Measurements from ENCODE around the gene GOLGA6L10.
"Not testable (repeated sequence)": the region's sequence is repeated elsewhere in the genome, so short reads cannot be mapped to it uniquely, and the experiment has no call there.

DNA sequence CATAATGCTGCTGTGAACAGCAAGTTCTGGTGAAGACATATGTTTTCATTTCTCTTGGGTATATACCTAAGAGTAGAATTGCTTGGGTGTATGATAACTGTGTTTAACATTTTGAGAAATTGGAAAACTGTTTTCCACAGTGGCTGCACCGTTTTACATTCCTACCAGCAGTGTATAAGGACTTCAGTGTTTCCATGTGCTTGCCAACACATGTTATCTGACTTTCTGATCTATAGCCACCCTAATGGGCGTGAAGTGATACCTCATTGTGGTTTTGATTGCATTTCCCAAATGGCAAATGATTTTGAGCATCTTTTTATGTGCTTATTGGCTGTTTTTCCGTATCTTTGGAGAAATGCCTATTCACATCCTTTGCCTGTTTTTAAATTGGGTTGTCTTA is 18.5 kb upstream of the GOLGA6L10 start:
- TF ChIP-seq, protein P1, sequence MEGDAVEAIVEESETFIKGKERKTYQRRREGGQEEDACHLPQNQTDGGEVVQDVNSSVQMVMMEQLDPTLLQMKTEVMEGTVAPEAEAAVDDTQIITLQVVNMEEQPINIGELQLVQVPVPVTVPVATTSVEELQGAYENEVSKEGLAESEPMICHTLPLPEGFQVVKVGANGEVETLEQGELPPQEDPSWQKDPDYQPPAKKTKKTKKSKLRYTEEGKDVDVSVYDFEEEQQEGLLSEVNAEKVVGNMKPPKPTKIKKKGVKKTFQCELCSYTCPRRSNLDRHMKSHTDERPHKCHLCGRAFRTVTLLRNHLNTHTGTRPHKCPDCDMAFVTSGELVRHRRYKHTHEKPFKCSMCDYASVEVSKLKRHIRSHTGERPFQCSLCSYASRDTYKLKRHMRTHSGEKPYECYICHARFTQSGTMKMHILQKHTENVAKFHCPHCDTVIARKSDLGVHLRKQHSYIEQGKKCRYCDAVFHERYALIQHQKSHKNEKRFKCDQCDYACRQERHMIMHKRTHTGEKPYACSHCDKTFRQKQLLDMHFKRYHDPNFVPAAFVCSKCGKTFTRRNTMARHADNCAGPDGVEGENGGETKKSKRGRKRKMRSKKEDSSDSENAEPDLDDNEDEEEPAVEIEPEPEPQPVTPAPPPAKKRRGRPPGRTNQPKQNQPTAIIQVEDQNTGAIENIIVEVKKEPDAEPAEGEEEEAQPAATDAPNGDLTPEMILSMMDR (IDR thresholded peaks at IDR 0.05): not testable (repeated sequence)
- not testable (repeated sequence) for TF ChIP-seq POLR2AphosphoS5 (IDR thresholded peaks at IDR 0.05); POLR2A (IDR thresholded peaks at IDR 0.05; ENCODE audit: low read depth)

Data from esophagus muscularis mucosa (tissue), 3 donors.